IgD-negative memory B cell (primary cell): ENCODE data around the gene RPSA. TPM values are rescaled to one million over a fixed set of nuclear protein-coding genes. Genes with fewer than 3 reads are reported as not detected.
"Not testable (repeated sequence)": the region's sequence is repeated elsewhere in the genome, so short reads cannot be mapped to it uniquely, and the experiment has no call there.

Experiments
- H3K27ac Mint-ChIP-seq, 3 donors: one replicate each; pipeline ENCODE4 v1.8.0; 2020 to 2022; ENCODE audit warnings: mild to moderate bottlenecking in 3 of 3, mixed read lengths in 3 of 3, moderate library complexity in 1 of 3
- H3K27me3 Mint-ChIP-seq: one replicate; pipeline ENCODE4 v1.8.0; 2021; ENCODE audit warnings: mixed read lengths
- H3K36me3 Mint-ChIP-seq: one replicate; pipeline ENCODE4 v1.8.0; 2020; ENCODE audit warnings: mild to moderate bottlenecking, mixed read lengths
- H3K4me1 Mint-ChIP-seq, 3 donors: one replicate each; pipeline ENCODE4 v1.8.0; 2020 to 2022; ENCODE audit warnings: mixed read lengths in 3 of 3, mild to moderate bottlenecking in 1 of 3
- H3K4me3 Mint-ChIP-seq, 4 donors: one replicate each; pipeline ENCODE4 v1.8.0; 2020 to 2022; ENCODE audit warnings: mild to moderate bottlenecking in 4 of 4, mixed read lengths in 4 of 4, moderate library complexity in 3 of 4
- H3K9me3 Mint-ChIP-seq, 3 donors: one replicate each; pipeline ENCODE4 v1.8.0; 2020 to 2021; ENCODE audit warnings: mixed read lengths in 3 of 3, mild to moderate bottlenecking in 1 of 3
- polyA plus RNA-seq: library from polyadenylated mRNA; unstranded; fragments of 300-500 nt; fragmentation: Illumina TruSeq; gene quantifications from one replicate; pipeline ENCODE4 v1.2.3, GENCODE V29; 2021

RPSA gene
- polyA plus RNA-seq = 1,214 TPM

DNA sequence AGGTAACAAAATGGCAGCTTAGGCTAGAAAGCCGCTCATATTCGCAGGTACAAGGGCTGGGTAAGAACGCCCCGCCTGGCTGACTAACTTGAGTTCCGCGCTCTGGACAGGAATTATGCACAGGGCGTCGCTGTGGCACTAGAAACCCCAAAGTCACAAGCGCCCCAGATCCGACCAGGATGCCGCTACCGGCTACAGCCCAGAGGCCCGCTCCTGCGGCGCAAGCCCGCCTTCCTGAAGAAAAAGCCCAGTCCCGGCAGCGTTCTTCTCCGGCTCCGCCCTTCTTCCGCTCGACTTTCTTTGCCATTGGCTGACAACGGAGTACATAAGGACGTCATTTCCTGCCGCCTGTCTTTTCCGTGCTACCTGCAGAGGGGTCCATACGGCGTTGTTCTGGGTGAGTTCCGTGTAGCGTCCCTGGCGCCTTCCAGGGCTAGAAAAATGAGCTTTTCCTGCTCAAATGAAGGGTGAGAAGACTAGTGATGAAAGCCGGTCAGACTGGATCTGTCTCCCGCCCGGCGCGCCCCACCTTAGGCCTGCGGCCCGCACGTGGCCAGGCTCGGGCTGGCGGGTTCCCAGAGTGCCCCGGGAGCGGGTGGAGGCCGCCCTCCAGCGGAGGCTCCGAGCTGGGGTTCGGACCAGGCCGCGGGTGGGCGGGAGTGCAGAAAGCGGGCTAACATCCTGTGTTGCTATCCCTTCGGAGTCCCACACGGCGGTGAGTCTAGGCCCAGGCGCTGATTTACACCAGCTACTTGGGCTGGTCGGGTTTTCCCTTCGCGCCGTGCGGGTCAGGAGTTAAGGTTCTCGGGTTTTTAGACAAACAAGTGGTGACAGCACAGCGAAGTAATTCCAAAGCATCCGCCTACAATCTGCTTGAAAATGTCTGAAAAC is at the start of gene RPSA:
Gene RPSA (plus strand): TSS at position 353 of the 891 bp plus-strand sequence. CDS start 934 bp downstream, outside the sequence.
- H3K36me3 Mint-ChIP-seq = peaks cover 11% of the 10 kb centered on the region
- peaks cover 14 to 28% (median 24%) of the 10 kb centered on the region in 3 donors for H3K4me1 Mint-ChIP-seq

GRCh38 chr3:39358333-39358732 is 48.2 kb upstream of the RPSA start:
- Mint-ChIP-seq H3K9me3 (peaks cover 0 to 3% (median 0%) of the 10 kb centered on the region in 3 donors), H3K27ac (no peak overlapping the region), H3K27me3 (peaks cover 5% of the 10 kb centered on the region), H3K36me3 (peaks cover 1% of the 10 kb centered on the region), H3K4me3 (no peak overlapping the region), H3K4me1 (peaks cover 4 to 8% (median 4%) of the 10 kb centered on the region in 3 donors)

More for the DNA sequence above, at the start of gene RPSA:
- peak within 1 kb of the TSS; percentile 79 to 98 (median 95) for H3K27ac Mint-ChIP-seq
- peak within 1 kb of the TSS; percentile 86 to 98 (median 95) for H3K4me3 Mint-ChIP-seq
- no peaks in the 10 kb centered on the region for H3K9me3 Mint-ChIP-seq
- no peaks in the 10 kb centered on the region for H3K27me3 Mint-ChIP-seq

GRCh38 chr3:39361252-39361927 is 45.1 kb upstream of the RPSA start:
- H3K36me3 Mint-ChIP-seq = peaks cover 1% of the 10 kb centered on the region
- H3K4me3 Mint-ChIP-seq = no peak overlapping the region
- H3K4me1 Mint-ChIP-seq = peaks cover 4 to 8% (median 4%) of the 10 kb centered on the region in 3 donors
- H3K27ac Mint-ChIP-seq = no peak overlapping the region
- H3K27me3 Mint-ChIP-seq = no peaks in the 10 kb centered on the region
- peaks cover 0 to 2% (median 0%) of the 10 kb centered on the region in 3 donors for H3K9me3 Mint-ChIP-seq

GRCh38 chr3:39362192-39362591 is 44.3 kb upstream of the RPSA start:
- H3K36me3 Mint-ChIP-seq = peaks cover 1% of the 10 kb centered on the region
- no peak overlapping the region for H3K27ac Mint-ChIP-seq
- no peaks in the 10 kb centered on the region for H3K27me3 Mint-ChIP-seq
- H3K4me1 Mint-ChIP-seq = peaks cover 4 to 8% (median 4%) of the 10 kb centered on the region in 3 donors
- no peak overlapping the region for H3K4me3 Mint-ChIP-seq
- H3K9me3 Mint-ChIP-seq = peaks cover 0 to 2% (median 0%) of the 10 kb centered on the region in 3 donors

DNA sequence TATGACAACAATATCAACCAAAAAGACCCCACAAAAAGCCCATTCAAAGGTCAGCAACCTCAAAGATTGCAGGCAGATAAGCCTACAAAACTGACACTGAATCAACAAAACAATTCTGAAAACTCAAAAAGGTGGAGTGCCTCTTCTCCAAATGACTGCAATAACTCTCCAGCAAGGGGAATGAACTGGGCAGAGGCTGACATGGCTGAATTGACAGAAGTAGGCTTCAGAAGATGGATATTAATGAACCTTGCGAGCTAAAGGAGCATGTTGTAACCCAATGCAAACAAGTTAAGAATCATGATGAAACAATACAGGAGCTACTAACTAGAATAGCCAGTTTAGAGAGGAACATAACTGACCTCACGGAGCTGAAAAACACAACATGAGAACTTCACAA is 43.7 kb upstream of the RPSA start:
- H3K4me3 Mint-ChIP-seq = no peak overlapping the region
- peaks cover 2 to 8% (median 4%) of the 10 kb centered on the region in 3 donors for H3K4me1 Mint-ChIP-seq
- H3K36me3 Mint-ChIP-seq = peaks cover 1% of the 10 kb centered on the region
- H3K27ac Mint-ChIP-seq = no peak overlapping the region
- H3K27me3 Mint-ChIP-seq = no peaks in the 10 kb centered on the region
- peaks cover 0 to 2% (median 0%) of the 10 kb centered on the region in 3 donors for H3K9me3 Mint-ChIP-seq

DNA sequence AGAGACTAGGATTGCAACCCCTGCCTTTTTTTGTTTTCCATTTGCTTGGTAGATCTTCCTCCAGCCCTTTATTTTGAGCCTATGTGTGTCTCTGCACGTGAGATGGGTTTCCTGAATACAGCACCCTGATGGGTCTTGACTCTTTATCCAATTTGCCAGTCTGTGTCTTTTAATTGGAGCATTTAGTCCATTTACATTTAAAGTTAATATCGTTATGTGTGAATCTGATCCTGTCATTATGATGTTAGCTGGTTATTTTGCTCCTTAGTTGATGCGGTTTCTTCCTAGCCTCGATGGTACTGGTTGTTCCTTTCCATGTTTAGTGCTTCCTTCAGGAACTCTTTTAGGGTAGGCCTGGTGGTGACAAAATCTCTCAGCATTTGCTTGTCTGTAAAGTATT is 36.1 kb upstream of the RPSA start:
- H3K27ac Mint-ChIP-seq, H3K27me3 Mint-ChIP-seq, H3K9me3 Mint-ChIP-seq: not testable (repeated sequence)

GRCh38 chr3:39372833-39373232 is 33.7 kb upstream of the RPSA start:
- H3K4me3 Mint-ChIP-seq = no peak overlapping the region
- H3K27me3 Mint-ChIP-seq = peaks cover 8% of the 10 kb centered on the region
- H3K36me3 Mint-ChIP-seq = peaks cover 2% of the 10 kb centered on the region
- H3K9me3 Mint-ChIP-seq = peaks cover 0 to 3% (median 2%) of the 10 kb centered on the region in 3 donors
- peaks cover 4 to 9% (median 4%) of the 10 kb centered on the region in 3 donors for H3K4me1 Mint-ChIP-seq
- H3K27ac Mint-ChIP-seq = no peak overlapping the region

More for the DNA sequence above, 36.1 kb upstream of the RPSA start:
- H3K4me1 Mint-ChIP-seq, H3K4me3 Mint-ChIP-seq, H3K36me3 Mint-ChIP-seq: not testable (repeated sequence)

- Mint-ChIP-seq H3K4me1 (peaks cover 4 to 14% (median 10%) of the 10 kb centered on the region in 3 donors), H3K9me3 (peaks cover 0 to 2% (median 0%) of the 10 kb centered on the region in 3 donors), H3K27me3 (peaks cover 5% of the 10 kb centered on the region), H3K27ac (peak overlapping the region in 1 of 3 donors; percentile 47), H3K4me3 (no peak overlapping the region), H3K36me3 (peaks cover 2% of the 10 kb centered on the region)
Observed at GRCh38 chr3:39376959-39377634, 29.4 kb upstream of the RPSA start.

DNA sequence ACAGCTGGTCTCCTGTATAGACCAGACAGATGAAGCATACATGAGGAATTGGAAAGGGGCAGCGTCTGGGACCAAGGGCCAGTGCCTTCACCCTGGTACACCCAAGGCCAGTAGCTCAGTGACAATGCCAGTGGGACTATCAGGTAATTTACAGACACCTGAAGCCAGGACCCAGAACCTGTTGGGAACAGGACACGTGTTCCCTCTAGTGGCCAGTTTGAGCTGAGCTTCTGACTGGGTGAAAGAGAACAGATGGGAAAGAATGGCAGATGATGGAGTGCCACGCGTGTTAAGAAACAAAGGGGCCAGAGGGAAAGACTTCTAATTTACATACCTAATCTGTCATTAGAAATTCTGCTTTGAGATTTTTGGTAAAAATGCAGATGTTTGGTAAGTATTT is 28.4 kb upstream of the RPSA start:
- Mint-ChIP-seq H3K27ac (peak overlapping the region in 1 of 3 donors; percentile 4), H3K36me3 (peaks cover 2% of the 10 kb centered on the region), H3K4me1 (peaks cover 8 to 17% (median 10%) of the 10 kb centered on the region in 3 donors), H3K9me3 (no peaks in the 10 kb centered on the region), H3K27me3 (peaks cover under 1% of the 10 kb centered on the region), H3K4me3 (peak overlapping the region in 2 of 4 donors; percentile 3 to 15)

DNA sequence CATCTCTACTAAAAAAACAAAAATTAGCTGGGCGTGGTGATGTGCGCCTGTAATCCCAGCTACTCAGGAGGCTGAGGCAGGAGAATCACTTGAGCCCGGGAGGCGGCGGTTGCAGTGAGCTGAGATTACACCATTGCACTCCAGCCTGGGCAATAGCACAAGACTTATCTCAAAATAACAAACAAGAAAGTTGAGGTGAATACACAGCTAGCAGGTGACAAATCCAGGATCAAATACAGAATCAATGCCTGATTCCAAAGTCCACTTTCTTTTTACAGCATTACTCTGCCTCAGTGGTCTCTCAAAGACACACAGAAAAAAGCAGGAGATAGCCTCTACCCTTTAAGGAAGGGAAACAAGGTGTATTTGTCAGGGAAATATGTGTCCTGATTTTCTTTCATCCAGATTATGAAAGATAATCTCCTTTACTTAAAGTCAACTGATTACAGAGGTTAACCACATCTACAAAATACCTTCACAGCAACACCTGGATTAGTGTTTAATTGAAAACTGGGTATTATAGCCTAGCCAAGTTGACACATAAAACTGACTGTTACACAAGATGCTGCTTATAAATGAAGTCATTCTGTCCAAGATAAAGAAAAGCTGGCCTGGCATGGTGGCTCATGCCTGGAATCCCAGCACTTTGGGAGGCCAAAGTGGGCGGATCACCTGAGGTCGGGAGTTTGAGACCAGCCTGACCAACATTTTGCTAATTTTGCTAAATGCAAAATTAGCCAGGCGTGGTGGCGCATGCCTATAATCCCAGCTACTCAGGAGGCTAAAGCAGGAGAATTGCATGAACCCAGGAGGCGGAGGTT is 27.4 kb upstream of the RPSA start:
- no peaks in the 10 kb centered on the region for H3K9me3 Mint-ChIP-seq
- H3K4me1 Mint-ChIP-seq = peaks cover 10 to 17% (median 13%) of the 10 kb centered on the region in 3 donors
- no peak overlapping the region for H3K4me3 Mint-ChIP-seq
- H3K27ac Mint-ChIP-seq = peak overlapping the region in 1 of 3 donors; percentile 31
- no peaks in the 10 kb centered on the region for H3K27me3 Mint-ChIP-seq
- peaks cover 2% of the 10 kb centered on the region for H3K36me3 Mint-ChIP-seq

- H3K27me3 Mint-ChIP-seq = no peaks in the 10 kb centered on the region
- peaks cover 12 to 17% (median 16%) of the 10 kb centered on the region in 3 donors for H3K4me1 Mint-ChIP-seq
- H3K27ac Mint-ChIP-seq = peak overlapping the region in 2 of 3 donors; percentile 31 to 41
- H3K36me3 Mint-ChIP-seq = peaks cover 2% of the 10 kb centered on the region
- H3K4me3 Mint-ChIP-seq = peak overlapping the region in 1 of 4 donors; percentile 48
- H3K9me3 Mint-ChIP-seq = no peaks in the 10 kb centered on the region
Observed at GRCh38 chr3:39379778-39380155, 26.8 kb upstream of the RPSA start.

- Mint-ChIP-seq H3K4me3 (no peak overlapping the region), H3K4me1 (peaks cover 22 to 28% (median 27%) of the 10 kb centered on the region in 3 donors), H3K27me3 (no peaks in the 10 kb centered on the region), H3K36me3 (no peaks in the 10 kb centered on the region), H3K27ac (peak overlapping the region in 1 of 3 donors; percentile 10), H3K9me3 (no peaks in the 10 kb centered on the region)
Observed at GRCh38 chr3:39381432-39381831, 25.1 kb upstream of the RPSA start.

- Mint-ChIP-seq H3K4me1 (peaks cover 27 to 41% (median 35%) of the 10 kb centered on the region in 3 donors), H3K27ac (peak within 1 kb of the TSS; percentile 98 to 99 (median 98)), H3K4me3 (peak within 1 kb of the TSS; percentile 95 to 100 (median 98)), H3K27me3 (no peaks in the 10 kb centered on the region), H3K36me3 (no peaks in the 10 kb centered on the region), H3K9me3 (no peaks in the 10 kb centered on the region)
Observed at GRCh38 chr3:39383045-39383880, 23.3 kb upstream of the RPSA start, which contains the start of gene SLC25A38. SLC25A38 (plus strand) TSS chr3:39383370; CDS start chr3:39383725, 355 bp downstream.
